Upper lobe of left lung (tissue), 6 donors: Measurements from ENCODE around the gene ZNF18. TPM values are rescaled to one million over a fixed set of nuclear protein-coding genes. Genes with fewer than 3 reads are reported as not detected.
"Not testable (repeated sequence)": the region's sequence is repeated elsewhere in the genome, so short reads cannot be mapped to it uniquely, and the experiment has no call there.

Experiments
- ATAC-seq, 2 donors: fragments of 200-7000 bp; cut with Tn5 transposase; one replicate each; pipeline ENCODE4 v1.9.1; 2022; ENCODE audit warnings: mild to moderate bottlenecking in 2 of 2, moderate library complexity in 2 of 2; ENCODE audit not compliant: low FRiP score in 2 of 2
- DNase-seq, 2 donors: peaks; one replicate each; pipeline ENCODE4 v3.0.0-alpha.2; 2019 to 2020
- H3K27ac ChIP-seq, 4 donors: fragments of 200-600 bp; sonication (generic); one replicate each; pipeline ENCODE4 v1.5.1; 2016 to 2019
- H3K27me3 ChIP-seq, 4 donors: fragments of 200-600 bp; sonication (generic); one replicate each; pipeline ENCODE4 v1.5.1; 2017 to 2019
- H3K36me3 ChIP-seq, 4 donors: fragments of 200-600 bp; sonication (generic); one replicate each; pipeline ENCODE4 v1.5.1; 2016 to 2019
- H3K4me1 ChIP-seq, 4 donors: fragments of 200-600 bp; sonication (generic); one replicate each; pipeline ENCODE4 v1.5.1; 2018 to 2019
- H3K4me3 ChIP-seq, 4 donors: fragments of 200-600 bp; sonication (generic); one replicate each; pipeline ENCODE4 v1.5.1; 2017 to 2019; ENCODE audit warnings: mild to moderate bottlenecking in 2 of 4, moderate library complexity in 1 of 4
- H3K9me3 ChIP-seq, 4 donors: fragments of 200-600 bp; sonication (generic); one replicate each; pipeline ENCODE4 v1.5.1; 2018 to 2019
- EP300 ChIP-seq, 4 donors: sonication (generic); formaldehyde crosslinking; IDR thresholded peaks; one replicate each; pipeline ENCODE4 v1.5.1; 2017; ENCODE audit warnings: antibody characterized with exemption in 4 of 4, control low read depth in 2 of 4
- POLR2A ChIP-seq, 4 donors: fragments of 450-650 bp; IDR thresholded peaks; one replicate each; pipeline ENCODE4 v1.5.1; 2016 to 2017; ENCODE audit warnings: antibody characterized with exemption in 4 of 4, mild to moderate bottlenecking in 2 of 4
- POLR2AphosphoS5 ChIP-seq, 2 donors: sonication (generic); formaldehyde crosslinking; IDR thresholded peaks; one replicate each; pipeline ENCODE4 v1.5.1; 2017; ENCODE audit warnings: antibody characterized with exemption in 2 of 2
- WGBS, 2 donors: methylation state at CpG; one replicate each; pipeline ENCODE4 v1.1.5; 2017 to 2018; 5-methylcytosine and 5-hydroxymethylcytosine counted together
- total RNA-seq, 6 donors: library from RNA; depleted of rRNA in 4 of 6; stranded (reverse); fragments of >200 nt in 4 of 6; gene quantifications; one replicate each; pipeline versions ENCODE4 v1.1.0 to v1.2.1, GENCODE V29; 2016 to 2021
- TF ChIP-seq, protein P1 (sequence below), 6 experiments: fragments of 450-650 bp in 4 of 6; fragments of 200-600 bp in 2 of 6; sonication (generic) in 2 of 6; IDR thresholded peaks; one replicate each; pipeline ENCODE4 v1.5.1; 2016 to 2019; ENCODE audit warnings: antibody characterized with exemption in 6 of 6
- donor health status: DM: no; HTN: no; CAD: no; lungs with moderate emphysema.
- donor health status: DM: no; HTN: yes; CAD: no; lungs with severe emphysema.

Gene ZNF18
- total RNA-seq, 6 donors from 2014 or later = 5.4 to 13.6 (median 5.8) TPM

DNA sequence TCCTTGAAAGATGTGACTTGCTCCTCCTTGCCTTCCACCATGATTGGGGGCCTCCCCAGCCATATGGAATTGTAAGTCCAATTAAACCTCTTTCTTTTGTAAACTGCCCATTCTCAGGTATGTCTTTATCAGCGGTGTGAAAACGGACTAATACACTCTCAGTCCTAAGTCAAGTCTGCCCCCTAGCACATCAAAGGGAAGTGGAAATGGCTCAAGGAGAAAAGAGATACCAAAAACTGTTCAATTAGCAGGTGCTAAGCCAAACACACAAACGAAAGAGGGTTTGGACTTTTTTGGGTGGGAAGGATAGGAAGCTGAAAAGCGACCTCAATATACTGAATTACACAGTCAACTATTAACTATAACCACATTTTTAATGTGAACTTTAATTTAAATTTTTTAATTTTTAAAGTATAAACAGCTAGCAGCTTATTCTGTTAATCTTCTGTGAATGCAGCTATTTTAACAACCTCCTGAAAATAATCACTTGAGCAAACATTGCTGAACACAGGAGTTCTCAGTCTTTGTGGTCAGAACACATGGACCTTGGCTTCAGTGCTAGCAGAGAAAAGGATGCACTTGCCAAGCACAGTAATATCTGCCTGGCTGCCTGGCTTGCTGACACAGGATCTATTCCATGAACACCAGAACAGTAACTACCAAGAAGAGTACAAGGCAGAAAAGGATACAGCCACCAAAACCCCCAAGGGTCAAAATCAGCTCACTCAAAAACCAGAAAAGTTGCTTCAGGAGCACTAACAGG lies 10.9 kb downstream of the ZNF18 start:
- no peaks in the 10 kb centered on the region for H3K9me3 ChIP-seq
- TF ChIP-seq EP300 (IDR thresholded peaks at IDR 0.05) = no peak
- TF ChIP-seq, protein P1, sequence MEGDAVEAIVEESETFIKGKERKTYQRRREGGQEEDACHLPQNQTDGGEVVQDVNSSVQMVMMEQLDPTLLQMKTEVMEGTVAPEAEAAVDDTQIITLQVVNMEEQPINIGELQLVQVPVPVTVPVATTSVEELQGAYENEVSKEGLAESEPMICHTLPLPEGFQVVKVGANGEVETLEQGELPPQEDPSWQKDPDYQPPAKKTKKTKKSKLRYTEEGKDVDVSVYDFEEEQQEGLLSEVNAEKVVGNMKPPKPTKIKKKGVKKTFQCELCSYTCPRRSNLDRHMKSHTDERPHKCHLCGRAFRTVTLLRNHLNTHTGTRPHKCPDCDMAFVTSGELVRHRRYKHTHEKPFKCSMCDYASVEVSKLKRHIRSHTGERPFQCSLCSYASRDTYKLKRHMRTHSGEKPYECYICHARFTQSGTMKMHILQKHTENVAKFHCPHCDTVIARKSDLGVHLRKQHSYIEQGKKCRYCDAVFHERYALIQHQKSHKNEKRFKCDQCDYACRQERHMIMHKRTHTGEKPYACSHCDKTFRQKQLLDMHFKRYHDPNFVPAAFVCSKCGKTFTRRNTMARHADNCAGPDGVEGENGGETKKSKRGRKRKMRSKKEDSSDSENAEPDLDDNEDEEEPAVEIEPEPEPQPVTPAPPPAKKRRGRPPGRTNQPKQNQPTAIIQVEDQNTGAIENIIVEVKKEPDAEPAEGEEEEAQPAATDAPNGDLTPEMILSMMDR (IDR thresholded peaks at IDR 0.05) = no peak
- TF ChIP-seq POLR2AphosphoS5 (IDR thresholded peaks at IDR 0.05) = no peak
- no peak for TF ChIP-seq POLR2A (IDR thresholded peaks at IDR 0.05)
- no peak overlapping the region for H3K4me3 ChIP-seq
- H3K4me1 ChIP-seq = no peaks in the 10 kb centered on the region
- ATAC-seq = peak in 1 of 2 donors; percentile 78
- peaks cover 0 to 48% (median 13%) of the 10 kb centered on the region in 4 donors for H3K36me3 ChIP-seq
- WGBS, 2 donors = 93 to 94% methylated on average over 4 of the region's 4 CpGs
- no peak overlapping the region for H3K27ac ChIP-seq
- no peaks in the 10 kb centered on the region for H3K27me3 ChIP-seq
- DNase-seq = no peak

GRCh38 chr17:11981862-11982261 lies 15.4 kb downstream of the ZNF18 start:
- TF ChIP-seq, protein P1 (IDR thresholded peaks at IDR 0.05) = no peak
- TF ChIP-seq POLR2AphosphoS5 (IDR thresholded peaks at IDR 0.05) (no peak), EP300 (IDR thresholded peaks at IDR 0.05) (no peak), POLR2A (IDR thresholded peaks at IDR 0.05) (no peak)
- no peak for ATAC-seq
- WGBS, 2 donors = 91% methylated on average over 4 of the region's 4 CpGs

GRCh38 chr17:11980813-11981212 lies 16.5 kb downstream of the ZNF18 start:
- no peak for TF ChIP-seq POLR2AphosphoS5 (IDR thresholded peaks at IDR 0.05)
- TF ChIP-seq POLR2A (IDR thresholded peaks at IDR 0.05) = no peak
- TF ChIP-seq EP300 (IDR thresholded peaks at IDR 0.05) = no peak
- no peak overlapping the region for H3K4me3 ChIP-seq
- ATAC-seq (no peak), DNase-seq (no peak)
- peaks cover 6 to 44% (median 23%) of the 10 kb centered on the region in 4 donors for H3K36me3 ChIP-seq
- no peaks in the 10 kb centered on the region for H3K9me3 ChIP-seq
- no peaks in the 10 kb centered on the region for H3K4me1 ChIP-seq
- no peak overlapping the region for H3K27ac ChIP-seq
- no peaks in the 10 kb centered on the region for H3K27me3 ChIP-seq
- WGBS, 2 donors = 71 to 97% methylated on average over 2 of the region's 2 CpGs

More at GRCh38 chr17:11981862-11982261, 15.4 kb downstream of the ZNF18 start:
- no peaks in the 10 kb centered on the region for H3K4me1 ChIP-seq
- H3K4me3 ChIP-seq = no peak overlapping the region
- H3K27ac ChIP-seq = no peak overlapping the region
- no peaks in the 10 kb centered on the region for H3K27me3 ChIP-seq
- DNase-seq = no peak
- peaks cover 6 to 43% (median 23%) of the 10 kb centered on the region in 4 donors for H3K36me3 ChIP-seq
- no peaks in the 10 kb centered on the region for H3K9me3 ChIP-seq

GRCh38 chr17:11979795-11980194 lies 17.5 kb downstream of the ZNF18 start:
- peaks cover 6 to 44% (median 23%) of the 10 kb centered on the region in 4 donors for H3K36me3 ChIP-seq
- no peak overlapping the region for H3K4me3 ChIP-seq
- no peaks in the 10 kb centered on the region for H3K27me3 ChIP-seq
- no peak for ATAC-seq
- H3K4me1 ChIP-seq = no peaks in the 10 kb centered on the region
- H3K27ac ChIP-seq = no peak overlapping the region
- DNase-seq = no peak
- H3K9me3 ChIP-seq = no peaks in the 10 kb centered on the region
- TF ChIP-seq EP300 (IDR thresholded peaks at IDR 0.05) (no peak), POLR2AphosphoS5 (IDR thresholded peaks at IDR 0.05) (no peak), POLR2A (IDR thresholded peaks at IDR 0.05) (no peak)
- TF ChIP-seq, protein P1 (IDR thresholded peaks at IDR 0.05) = no peak
- WGBS, 2 donors = 93 to 96% methylated on average over 3 of the region's 3 CpGs

DNA sequence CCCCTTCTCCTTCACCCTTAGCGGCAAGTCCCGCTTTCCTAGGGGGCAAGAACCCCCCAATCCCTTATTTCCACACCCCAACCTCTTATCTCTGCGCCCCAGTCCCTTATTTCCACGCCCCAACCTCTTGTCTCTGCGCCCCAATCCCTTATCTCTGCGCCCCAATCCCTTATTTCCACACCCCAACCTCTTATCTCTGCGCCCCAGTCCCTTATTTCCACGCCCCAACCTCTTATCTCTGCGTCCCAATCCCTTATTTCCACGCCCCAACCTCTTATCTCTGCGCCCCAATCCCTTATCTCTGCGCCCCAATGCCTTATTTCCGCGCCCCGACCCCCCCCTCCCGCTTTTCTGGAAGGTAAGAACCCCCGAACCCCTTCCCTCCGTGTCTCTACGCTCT lies 24.5 kb downstream of the ZNF18 start:
- H3K4me3 ChIP-seq, H3K4me1 ChIP-seq, H3K27me3 ChIP-seq, H3K36me3 ChIP-seq, H3K27ac ChIP-seq, DNase-seq, H3K9me3 ChIP-seq, ATAC-seq: not testable (repeated sequence)
- WGBS, 2 donors = 89 to 91% methylated on average over 19 of the region's 19 CpGs

- H3K27ac ChIP-seq = no peak overlapping the region
- WGBS, 2 donors = 79 to 95% methylated on average over 2 of the region's 2 CpGs
- no peak for TF ChIP-seq EP300 (IDR thresholded peaks at IDR 0.05)
- TF ChIP-seq POLR2AphosphoS5 (IDR thresholded peaks at IDR 0.05) = no peak
- TF ChIP-seq, protein P1 (IDR thresholded peaks at IDR 0.05) = no peak
- TF ChIP-seq POLR2A (IDR thresholded peaks at IDR 0.05) = no peak
Observed at GRCh38 chr17:11969565-11969964, 27.7 kb downstream of the ZNF18 start.

More at GRCh38 chr17:11969565-11969964, 27.7 kb downstream of the ZNF18 start:
- DNase-seq (no peak), ATAC-seq (no peak)
- H3K36me3 ChIP-seq = no peaks in the 10 kb centered on the region
- H3K27me3 ChIP-seq = no peaks in the 10 kb centered on the region
- H3K4me3 ChIP-seq = no peak overlapping the region
- no peaks in the 10 kb centered on the region for H3K4me1 ChIP-seq
- peaks cover 0 to 15% (median 6%) of the 10 kb centered on the region in 4 donors for H3K9me3 ChIP-seq
